ENCODE measurements around the gene TTLL11.
A peak's percentile ranks its signal among the peaks of the same experiment; 100 is the strongest.

DNA sequence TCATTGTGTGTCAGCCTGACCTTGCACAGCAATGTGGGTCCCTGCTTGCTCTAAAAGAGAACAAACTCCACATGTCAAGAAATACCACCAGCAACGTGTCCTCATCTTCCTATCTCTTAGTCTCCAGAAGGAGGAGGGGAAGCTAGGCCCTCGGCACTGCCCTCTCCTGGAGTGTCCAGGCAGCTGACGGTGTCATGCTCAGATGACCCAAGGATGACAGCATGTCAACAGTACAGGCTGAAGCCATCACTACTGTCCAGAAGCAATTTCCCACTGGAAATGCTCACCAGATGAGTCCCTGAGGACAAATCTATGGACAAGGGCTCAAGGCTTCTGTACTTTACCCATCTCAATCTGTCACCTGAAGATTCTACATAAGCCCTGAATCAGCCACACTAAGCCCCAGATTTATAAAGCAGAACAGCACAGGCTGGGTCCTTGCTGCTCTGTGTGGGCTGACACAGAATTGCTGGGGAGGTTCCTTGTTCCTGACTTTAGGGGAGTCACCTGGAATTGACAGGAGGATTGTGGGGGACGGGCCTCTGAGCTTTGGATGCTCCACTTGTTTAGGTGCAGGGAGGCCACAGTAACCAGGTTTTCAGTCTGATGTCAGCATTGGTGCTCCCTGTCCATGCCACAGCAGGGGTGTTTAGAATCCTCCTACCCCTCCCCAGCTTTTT lies 231.5 kb downstream of the TTLL11 start:
- TF ChIP-seq, protein P1, sequence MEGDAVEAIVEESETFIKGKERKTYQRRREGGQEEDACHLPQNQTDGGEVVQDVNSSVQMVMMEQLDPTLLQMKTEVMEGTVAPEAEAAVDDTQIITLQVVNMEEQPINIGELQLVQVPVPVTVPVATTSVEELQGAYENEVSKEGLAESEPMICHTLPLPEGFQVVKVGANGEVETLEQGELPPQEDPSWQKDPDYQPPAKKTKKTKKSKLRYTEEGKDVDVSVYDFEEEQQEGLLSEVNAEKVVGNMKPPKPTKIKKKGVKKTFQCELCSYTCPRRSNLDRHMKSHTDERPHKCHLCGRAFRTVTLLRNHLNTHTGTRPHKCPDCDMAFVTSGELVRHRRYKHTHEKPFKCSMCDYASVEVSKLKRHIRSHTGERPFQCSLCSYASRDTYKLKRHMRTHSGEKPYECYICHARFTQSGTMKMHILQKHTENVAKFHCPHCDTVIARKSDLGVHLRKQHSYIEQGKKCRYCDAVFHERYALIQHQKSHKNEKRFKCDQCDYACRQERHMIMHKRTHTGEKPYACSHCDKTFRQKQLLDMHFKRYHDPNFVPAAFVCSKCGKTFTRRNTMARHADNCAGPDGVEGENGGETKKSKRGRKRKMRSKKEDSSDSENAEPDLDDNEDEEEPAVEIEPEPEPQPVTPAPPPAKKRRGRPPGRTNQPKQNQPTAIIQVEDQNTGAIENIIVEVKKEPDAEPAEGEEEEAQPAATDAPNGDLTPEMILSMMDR (IDR thresholded peaks at IDR 0.05) = peak; percentile 62
- TF ChIP-seq ZFX (IDR thresholded peaks at IDR 0.05; ENCODE audit: borderline replicate concordance) = no peak

Measured in 22Rv1 (cell line).